GM18951 (cell line): ENCODE measurements around the gene RADIL.

Experiments
- POLR2A ChIP-seq: IDR thresholded peaks from 4 replicates; pipeline ENCODE4 v1.6.1; 2011; ENCODE audit warnings: mild to moderate bottlenecking; ENCODE audit not compliant: insufficient read length, insufficient read depth; ENCODE audit errors: extremely low read depth
- in situ Hi-C: fragments of 300-500 bp; cut with MboI; formaldehyde crosslinking; loops from one replicate; pipeline ENCODE4 v1.12.0; 2022; ENCODE audit warnings: low sequenced_read_pairs, mixed read lengths, inconsistent platforms; ENCODE audit not compliant: unreplicated experiment

RADIL gene

GRCh38 chr7:4788627-4789189 lies 94.8 kb downstream of the RADIL start:
- no peak for TF ChIP-seq POLR2A
- in situ Hi-C loops = no loop called here

GRCh38 chr7:4787947-4788626 lies 95.4 kb downstream of the RADIL start:
- in situ Hi-C loops = no loop called here
- no peak for TF ChIP-seq POLR2A

- TF ChIP-seq POLR2A = no peak
- in situ Hi-C loops = no loop called here
These were observed 96.0 kb downstream of the RADIL start for GRCh38 chr7:4787541-4787940.

GRCh38 chr7:4786015-4786414 lies 97.5 kb downstream of the RADIL start:
- in situ Hi-C loops = no loop called here
- no peak for TF ChIP-seq POLR2A

- TF ChIP-seq POLR2A = no peak
- in situ Hi-C loops = no loop called here
These were observed 98.1 kb downstream of the RADIL start for GRCh38 chr7:4785371-4785770.

- in situ Hi-C loops = no loop called here
- TF ChIP-seq POLR2A = no peak
These were observed 98.7 kb downstream of the RADIL start for GRCh38 chr7:4784799-4785198.

GRCh38 chr7:4783762-4784351 lies 99.7 kb downstream of the RADIL start:
- in situ Hi-C loops = no loop called here
- TF ChIP-seq POLR2A = no peak

- no peak for TF ChIP-seq POLR2A
- in situ Hi-C loops = no loop called here
These were observed 100.2 kb downstream of the RADIL start for GRCh38 chr7:4783292-4783652.

- in situ Hi-C loops = no loop called here
- no peak for TF ChIP-seq POLR2A
These were observed 100.9 kb downstream of the RADIL start for GRCh38 chr7:4782333-4783291.

GRCh38 chr7:4781366-4782069 lies 102.0 kb downstream of the RADIL start:
- no peak for TF ChIP-seq POLR2A
- in situ Hi-C loops = no loop called here

- in situ Hi-C loops = no loop called here
- TF ChIP-seq POLR2A = no peak
These were observed 104.4 kb downstream of the RADIL start for GRCh38 chr7:4779118-4779517.

- no peak for TF ChIP-seq POLR2A
- in situ Hi-C loops = no loop called here
These were observed 107.5 kb downstream of the RADIL start for GRCh38 chr7:4775848-4776623.
